ACHN (cell line): ENCODE measurements around the gene KIF6.

Experiments used
- DNase-seq: peaks from one replicate; pipeline ENCODE4 v3.0.0-alpha.2; 2015
- in situ Hi-C: cut with HindIII; loops from 2 replicates; pipeline ENCODE4 v1.10.0; 2017; ENCODE audit warnings: low sequenced_read_pairs, low pct_ligation_motif_present, low pct_unique_long_range_greater_than_20kb

KIF6 gene

GRCh38 chr6:39335780-39336545 lies 389.2 kb downstream of the KIF6 start:
- in situ Hi-C loops, result no loop called here
- no peak for DNase-seq

GRCh38 chr6:39333644-39334438 lies 391.4 kb downstream of the KIF6 start:
- no peak for DNase-seq

GRCh38 chr6:39330476-39330875 lies 394.7 kb downstream of the KIF6 start:
- no peak for DNase-seq
- in situ Hi-C loops, result no loop called here

More at GRCh38 chr6:39333644-39334438, 391.4 kb downstream of the KIF6 start:
- in situ Hi-C loops, result no loop called here

- DNase-seq, result no peak
- in situ Hi-C loops, result no loop called here
Measured at GRCh38 chr6:39330057-39330456, 395.2 kb downstream of the KIF6 start.

- no peak for DNase-seq
- in situ Hi-C loops, result no loop called here
Measured at GRCh38 chr6:39328066-39328465, 397.1 kb downstream of the KIF6 start.

- DNase-seq, result no peak
- in situ Hi-C loops, result no loop called here
Measured at GRCh38 chr6:39327507-39327906, 397.7 kb downstream of the KIF6 start.

GRCh38 chr6:39322306-39322850 lies 402.8 kb downstream of the KIF6 start, which contains the start of gene KCNK16:
TSS of gene KCNK16 (minus strand) at chr6:39322702. CDS start at chr6:39322540, 162 bp downstream.
- DNase-seq, result no peak
- in situ Hi-C loops, result no loop called here

GRCh38 chr6:39321761-39322160 lies 403.4 kb downstream of the KIF6 start:
- in situ Hi-C loops, result no loop called here
- no peak for DNase-seq

- no peak for DNase-seq
- in situ Hi-C loops, result no loop called here
Measured at GRCh38 chr6:39320363-39320984, 404.7 kb downstream of the KIF6 start.

- in situ Hi-C loops, result no loop called here
- no peak for DNase-seq
Measured at GRCh38 chr6:39319621-39320362, 405.4 kb downstream of the KIF6 start.

GRCh38 chr6:39317256-39317655 lies 408.0 kb downstream of the KIF6 start:
- in situ Hi-C loops, result no loop called here
- DNase-seq, result no peak

- DNase-seq, result no peak
- in situ Hi-C loops, result no loop called here
Measured at GRCh38 chr6:39314273-39314795, 410.9 kb downstream of the KIF6 start, which contains the start of gene KCNK17. TSS of gene KCNK17 (minus strand) at chr6:39314419. CDS start at chr6:39314320, 99 bp downstream.

- DNase-seq, result no peak
- in situ Hi-C loops, result no loop called here
Measured at GRCh38 chr6:39313526-39314272, 411.5 kb downstream of the KIF6 start.

- in situ Hi-C loops, result no loop called here
- no peak for DNase-seq
Measured at GRCh38 chr6:39312912-39313525, 412.2 kb downstream of the KIF6 start.

- no peak for DNase-seq
- in situ Hi-C loops, result no loop called here
Measured at GRCh38 chr6:39310542-39310941, 414.7 kb downstream of the KIF6 start.

GRCh38 chr6:39309942-39310531 lies 415.2 kb downstream of the KIF6 start:
- peak; percentile 55 for DNase-seq
- in situ Hi-C loops, result no loop called here

- in situ Hi-C loops, result no loop called here
- DNase-seq, result no peak
Measured at GRCh38 chr6:39307462-39307861, 417.7 kb downstream of the KIF6 start.
